GM19468 (cell line): ENCODE measurements around the gene FGF2.

Experiments used
- ATAC-seq: cut with Tn5 transposase; IDR thresholded peaks from one replicate; pipeline ENCODE4 v1.9.1; 2021; ENCODE audit warnings: mild to moderate bottlenecking, moderate library complexity, moderate number of reproducible peaks; ENCODE audit not compliant: unreplicated experiment; ENCODE audit errors: extremely low read depth

Gene FGF2

DNA sequence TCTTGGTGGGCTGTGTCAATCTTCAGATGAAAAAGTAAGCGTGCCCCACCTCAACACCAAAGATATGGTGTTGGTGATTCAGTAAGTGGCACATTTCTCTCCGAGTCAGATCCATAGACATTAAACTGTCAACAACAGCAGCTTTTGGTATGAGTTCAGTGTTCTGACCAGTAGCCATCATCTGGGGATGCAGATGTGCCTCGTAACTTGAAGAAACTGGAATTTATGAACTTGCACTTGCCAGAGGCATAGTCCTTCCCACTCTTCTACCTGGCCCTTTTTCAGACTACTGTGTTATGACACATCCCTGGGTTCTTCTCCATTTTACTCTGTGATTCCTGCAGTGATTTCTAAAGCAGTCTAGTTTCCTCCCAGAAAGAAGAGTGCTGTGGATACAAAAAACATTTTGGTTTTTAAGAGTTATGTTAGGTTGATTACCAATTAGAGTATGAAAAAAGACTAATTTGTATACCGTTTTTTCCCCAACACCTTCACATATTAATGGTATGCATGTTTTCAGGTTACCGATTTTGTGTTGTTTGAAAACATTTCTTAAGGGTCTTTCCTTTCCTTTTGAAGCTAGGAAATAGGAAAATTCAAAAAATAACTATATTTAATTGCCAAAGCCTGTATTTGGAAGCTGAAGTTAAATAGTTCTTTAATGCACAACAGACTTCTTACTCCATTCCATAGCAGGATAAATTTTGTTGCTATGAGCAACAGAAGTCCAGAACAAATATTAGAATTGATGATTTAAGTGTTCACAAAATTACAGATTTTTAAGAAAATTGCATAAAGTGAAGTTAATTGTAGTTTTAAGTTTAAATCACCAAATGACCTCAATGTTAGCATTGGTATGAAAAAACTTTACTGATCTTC is 56.5 kb downstream of the FGF2 start:
- ATAC-seq, result no peak

DNA sequence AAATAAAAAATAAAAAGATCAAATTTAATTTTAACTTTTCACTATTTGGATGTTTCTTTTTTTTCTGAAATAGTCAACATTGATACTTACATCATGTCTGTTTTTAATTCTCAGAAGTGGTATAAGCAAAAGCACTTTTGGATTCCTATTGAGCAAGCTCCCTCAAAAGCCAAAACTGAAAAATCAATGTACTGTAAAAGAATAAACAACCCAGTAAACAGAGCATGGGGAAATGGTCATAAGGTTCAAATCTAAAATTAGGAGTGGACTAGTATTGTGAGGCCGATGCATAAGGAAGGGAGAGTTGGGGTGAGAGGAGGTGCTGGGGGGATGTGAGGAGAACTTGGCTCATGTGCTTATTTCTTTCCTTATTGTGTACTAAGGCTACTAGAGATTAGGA is 57.9 kb downstream of the FGF2 start:
- ATAC-seq, result no peak

DNA sequence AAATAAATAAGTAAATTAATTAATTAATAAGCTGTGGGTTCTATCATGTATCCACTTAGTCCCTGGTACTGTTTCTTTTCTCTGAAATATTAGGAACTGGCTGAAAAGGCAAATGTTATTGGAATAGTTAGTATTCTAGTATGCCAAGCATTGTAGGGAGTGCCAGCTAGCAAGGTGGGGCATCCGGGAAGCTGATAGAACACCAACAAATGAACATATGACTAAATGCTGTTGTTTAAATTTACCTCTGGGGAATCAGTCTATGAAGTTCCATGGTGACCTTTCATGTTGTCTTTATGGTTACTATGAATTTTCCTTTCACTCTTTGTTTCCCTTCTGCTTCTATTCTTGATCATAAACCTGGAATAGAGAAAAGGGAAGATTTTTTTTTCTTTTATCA is 63.1 kb downstream of the FGF2 start:
- ATAC-seq, result no peak

- no peak for ATAC-seq
These were observed 63.6 kb downstream of the FGF2 start for GRCh38 chr4:122890147-122890795.

DNA sequence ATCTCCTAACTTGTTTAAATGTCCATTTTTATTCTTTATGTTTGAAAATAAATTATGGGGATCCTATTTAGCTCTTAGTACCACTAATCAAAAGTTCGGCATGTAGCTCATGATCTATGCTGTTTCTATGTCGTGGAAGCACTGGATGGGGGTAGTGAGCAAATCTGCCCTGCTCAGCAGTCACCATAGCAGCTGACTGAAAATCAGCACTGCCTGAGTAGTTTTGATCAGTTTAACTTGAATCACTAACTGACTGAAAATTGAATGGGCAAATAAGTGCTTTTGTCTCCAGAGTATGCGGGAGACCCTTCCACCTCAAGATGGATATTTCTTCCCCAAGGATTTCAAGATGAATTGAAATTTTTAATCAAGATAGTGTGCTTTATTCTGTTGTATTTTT is 68.2 kb downstream of the FGF2 start:
- no peak for ATAC-seq

- ATAC-seq, result no peak
These were observed 68.8 kb downstream of the FGF2 start for GRCh38 chr4:122895336-122895995.

- ATAC-seq, result no peak
These were observed 69.6 kb downstream of the FGF2 start for GRCh38 chr4:122896270-122896669.

GRCh38 chr4:122898370-122899150 is 71.9 kb downstream of the FGF2 start:
- ATAC-seq, result no peak

GRCh38 chr4:122899682-122900081 is 73.1 kb downstream of the FGF2 start:
- no peak for ATAC-seq

- ATAC-seq, result no peak
These were observed 73.7 kb downstream of the FGF2 start for GRCh38 chr4:122900314-122900713.

- no peak for ATAC-seq
These were observed 74.8 kb downstream of the FGF2 start for GRCh38 chr4:122901247-122902010.

GRCh38 chr4:122903766-122904288 is 77.2 kb downstream of the FGF2 start:
- no peak for ATAC-seq

DNA sequence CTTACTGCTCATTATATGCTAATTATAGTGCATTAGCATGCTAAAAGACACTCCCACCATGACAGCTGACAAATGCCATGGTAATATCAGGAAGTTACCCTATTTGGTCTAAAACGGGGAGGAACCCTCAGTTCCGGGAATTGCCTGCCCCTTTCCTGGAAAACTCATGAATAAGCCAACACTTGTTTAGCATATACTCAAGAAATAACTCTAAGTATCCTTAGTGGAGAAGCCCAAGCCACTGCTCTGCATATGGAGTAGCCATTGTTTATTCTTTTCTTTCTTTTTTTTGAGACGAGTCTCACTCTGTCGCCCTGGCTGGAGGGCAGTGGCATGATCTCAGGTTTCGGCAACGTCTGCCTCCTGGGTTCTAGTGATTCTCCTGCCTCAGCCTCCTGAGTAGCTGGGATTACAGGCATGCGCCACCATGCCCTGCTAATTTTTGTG is 80.3 kb downstream of the FGF2 start:
- no peak for ATAC-seq

DNA sequence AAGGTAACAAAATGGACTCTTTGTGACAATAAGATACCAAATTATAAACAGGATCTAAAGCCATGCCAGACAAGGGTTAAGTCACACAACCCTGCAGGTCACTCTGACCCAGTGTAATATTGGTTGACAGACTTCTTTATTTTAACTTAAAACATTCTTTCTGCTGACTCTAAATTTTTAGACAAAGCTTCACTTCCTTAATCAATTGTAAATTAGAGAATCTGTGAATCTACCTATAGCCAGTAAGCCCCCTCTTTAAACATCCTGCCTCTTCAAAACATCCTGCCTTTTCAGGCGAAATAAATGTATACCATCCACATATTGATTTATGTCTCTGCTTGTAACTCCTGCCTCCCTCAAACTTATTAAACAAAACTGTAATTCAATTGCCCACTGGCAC is 81.6 kb downstream of the FGF2 start:
- ATAC-seq, result no peak

- ATAC-seq, result no peak
These were observed 83.1 kb downstream of the FGF2 start for GRCh38 chr4:122909683-122910082.

DNA sequence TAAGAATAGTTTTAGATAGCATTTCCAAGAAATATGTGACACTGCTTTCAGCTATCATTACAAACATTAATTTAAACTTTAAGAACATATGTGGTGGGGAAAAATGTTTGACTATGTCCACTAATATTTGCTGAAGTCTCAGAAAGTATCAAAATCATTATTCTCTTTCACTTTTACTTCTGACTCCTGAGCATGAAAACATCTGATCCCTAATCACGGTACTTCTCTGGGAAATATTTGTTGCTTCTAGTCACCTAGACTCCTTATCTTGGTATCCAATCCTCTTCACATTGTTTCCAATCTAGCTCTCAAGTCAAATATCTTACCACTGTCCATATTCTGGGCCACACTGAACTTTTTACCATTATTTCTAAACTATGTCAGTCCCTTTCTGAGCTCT is 85.0 kb downstream of the FGF2 start:
- no peak for ATAC-seq

DNA sequence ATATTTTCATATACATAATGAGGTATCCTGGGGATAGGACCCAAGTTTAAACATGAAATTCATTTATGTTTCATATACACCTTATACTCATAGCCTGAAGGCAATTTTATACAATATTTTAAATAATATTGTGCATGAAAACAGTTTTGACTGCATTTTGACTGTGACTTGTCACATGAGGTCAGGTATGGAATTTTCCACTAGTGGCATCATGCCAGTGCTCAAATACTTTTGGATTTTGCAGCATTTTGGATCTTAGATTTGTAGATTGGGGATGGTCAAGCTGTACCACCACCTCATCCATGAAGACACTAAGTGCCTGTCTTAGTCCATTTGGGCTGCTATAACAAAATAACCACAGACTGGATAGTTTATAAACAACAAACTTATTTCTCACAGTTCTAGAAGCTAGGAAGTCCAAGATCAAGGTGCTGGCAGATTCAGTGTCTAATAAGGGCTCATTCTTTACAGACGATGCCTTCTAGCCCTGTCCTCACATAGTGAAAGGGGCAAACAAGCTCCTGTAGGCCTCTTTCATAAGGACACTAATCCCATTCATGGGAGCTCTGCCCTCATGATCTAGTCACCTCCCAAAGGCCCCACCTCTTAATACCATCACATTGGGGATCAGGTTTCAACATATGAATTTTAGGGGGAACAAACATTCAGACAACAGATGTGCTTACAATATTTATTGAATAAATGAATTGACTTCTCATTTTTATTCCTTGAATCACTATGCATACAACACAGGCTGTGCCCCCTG is 86.4 kb downstream of the FGF2 start:
- no peak for ATAC-seq

- ATAC-seq, result peak; percentile 86
These were observed 87.8 kb downstream of the FGF2 start for GRCh38 chr4:122914292-122914904.
